HepG2 (cell line): ENCODE data around the gene SRD5A3. TPM values are rescaled to one million over a fixed set of nuclear protein-coding genes. Genes with fewer than 3 reads are reported as not detected.

ENCODE experiments used
- ATAC-seq: fragments of 200-7000 bp; cut with Tn5 transposase; 3 replicates; pipeline ENCODE4 v1.9.1; 2020; ENCODE audit warnings: mild to moderate bottlenecking, moderate library complexity
- BruUV-seq: library from RNA; stranded (reverse); fragments of 400-500 nt; replicated peaks from 2 replicates; lab custom pipeline; 2021; lab: Mats Ljungman, UMichigan
- CTCF ChIA-PET: fragments of 300-600 bp; formaldehyde crosslinking; extraction: SDS; loops from one replicate; lab custom pipeline; 2021; ENCODE audit warnings: low total read pairs, inconsistent platforms, low intra/inter-chr PET ratio; lab: Yijun Ruan, JAX
- POLR2A ChIA-PET: fragments of 350-600 bp; sonication (Branson Sonifier 250); formaldehyde crosslinking; loops from one replicate; lab custom pipeline; 2020; ENCODE audit warnings: antibody characterized with exemption, inconsistent platforms; lab: Yijun Ruan, JAX
- DNase-seq: peaks from one replicate; pipeline ENCODE4 v3.0.0-alpha.2; 2015; ENCODE audit warnings: low spot score
- FAIRE-seq: peaks from 3 replicates; lab custom pipeline; 2011; peaks lifted over from hg19 to GRCh38; lab: Jason Lieb, UNC
- H2AFZ ChIP-seq: one replicate; pipeline ENCODE4 v1.6.1; 2011; ENCODE audit warnings: low read length, inconsistent platforms
- H3K27ac ChIP-seq: fragments of 300-600 bp; 3 replicates; pipeline ENCODE4 v1.8.0; 2011; ENCODE audit warnings: mixed run types, mild to moderate bottlenecking, mixed read lengths, low read length, inconsistent platforms; ENCODE audit not compliant: insufficient read depth; ENCODE audit errors: extremely low read length
- H3K27me3 ChIP-seq, 2 experiments: fragments of 200-600 bp in 1 of 2; 2 replicates in 1 of 2; 3 replicates in 1 of 2; pipeline versions ENCODE4 v1.6.0 to v1.8.0; 2011; ENCODE audit warnings: low read length in 2 of 2, mild to moderate bottlenecking in 2 of 2, moderate library complexity in 2 of 2, inconsistent platforms in 1 of 2; ENCODE audit not compliant: insufficient read depth in 2 of 2, control insufficient read depth in 1 of 2
- H3K36me3 ChIP-seq, 2 experiments: fragments of 200-600 bp in 1 of 2; replicated peaks in 1 of 2; 2 replicates in 1 of 2; 3 replicates in 1 of 2; pipeline versions ENCODE4 v1.5.1 to v1.8.0; 2011; ENCODE audit warnings: low read length in 2 of 2, inconsistent platforms in 1 of 2; ENCODE audit not compliant: insufficient read depth in 2 of 2, control insufficient read depth in 1 of 2
- H3K4me1 ChIP-seq: 2 replicates; pipeline ENCODE4 v1.5.1; 2012; ENCODE audit warnings: low read length, inconsistent platforms; ENCODE audit not compliant: insufficient read depth
- H3K4me2 ChIP-seq: 2 replicates; pipeline ENCODE4 v1.6.0; 2011; ENCODE audit warnings: low read depth, low read length, inconsistent platforms
- H3K4me3 ChIP-seq, 3 experiments: fragments of 200-600 bp in 1 of 3; sonication (generic), shearing (Covaris generic) in 1 of 3; replicated peaks in 1 of 3; 2 replicates each; pipeline ENCODE4 v1.5.1; 2011 to 2016; ENCODE audit warnings: low read length in 3 of 3, inconsistent platforms in 2 of 3, low read depth in 2 of 3, mild to moderate bottlenecking in 2 of 3, control low read depth in 1 of 3, mixed read lengths in 1 of 3; ENCODE audit not compliant: insufficient read depth in 1 of 3
- H3K79me2 ChIP-seq: one replicate; pipeline ENCODE4 v1.6.1; 2011; ENCODE audit warnings: low read length, inconsistent platforms; ENCODE audit not compliant: insufficient read depth
- H3K9ac ChIP-seq: 2 replicates; pipeline ENCODE4 v1.6.0; 2011; ENCODE audit warnings: mild to moderate bottlenecking, low read depth, low read length, inconsistent platforms; ENCODE audit not compliant: insufficient read depth
- H3K9me3 ChIP-seq: 2 replicates; pipeline ENCODE4 v1.5.1; 2012; ENCODE audit warnings: mild to moderate bottlenecking, low read length
- H4K20me1 ChIP-seq: 2 replicates; pipeline ENCODE4 v1.6.0; 2011; ENCODE audit warnings: inconsistent platforms, mild to moderate bottlenecking, low read length, moderate library complexity; ENCODE audit not compliant: insufficient read depth
- DNMT1 ChIP-seq: sonication (generic); formaldehyde crosslinking; IDR thresholded peaks from 2 replicates; pipeline ENCODE4 v1.5.1; 2020; ENCODE audit warnings: mild to moderate bottlenecking, missing genetic modification reagents
- EP300 ChIP-seq, 3 experiments: sonication (generic) in 1 of 3; formaldehyde crosslinking in 1 of 3; IDR thresholded peaks; 2 replicates each; pipeline versions ENCODE4 v1.5.1 to v1.6.1; 2011 to 2020; ENCODE audit warnings: low read depth in 2 of 3, low read length in 2 of 3, borderline replicate concordance in 1 of 3, improper control_type of control experiment in 1 of 3, mild to moderate bottlenecking in 1 of 3, missing genetic modification reagents in 1 of 3, moderate library complexity in 1 of 3
- ERF ChIP-seq: IDR thresholded peaks from 2 replicates; pipeline ENCODE4 v1.6.1; 2018; ENCODE audit warnings: missing biosample characterization, missing genetic modification reagents
- MAFK ChIP-seq, 2 experiments: IDR thresholded peaks in 1 of 2; conservative IDR thresholded peaks in 1 of 2; 2 replicates each; pipeline ENCODE4 v1.6.1; 2011; ENCODE audit warnings: improper control_type of control experiment in 2 of 2, low read length in 2 of 2
- MEF2D ChIP-seq: sonication (generic); formaldehyde crosslinking; IDR thresholded peaks from 2 replicates; pipeline ENCODE4 v1.5.1; 2020; ENCODE audit warnings: mild to moderate bottlenecking, missing genetic modification reagents
- MIXL1 ChIP-seq: IDR thresholded peaks from 2 replicates; pipeline ENCODE4 v1.6.1; 2016
- NFRKB ChIP-seq: fragments of 450-650 bp; IDR thresholded peaks from 2 replicates; pipeline ENCODE4 v1.6.1; 2017
- RXRB ChIP-seq: IDR thresholded peaks from 2 replicates; pipeline ENCODE4 v1.6.1; 2016; ENCODE audit warnings: borderline replicate concordance, missing genetic modification reagents, missing compliant biosample characterization
- SP4 ChIP-seq: sonication (generic); formaldehyde crosslinking; IDR thresholded peaks from 2 replicates; pipeline ENCODE4 v1.8.1; 2023; ENCODE audit warnings: mild to moderate bottlenecking, missing genetic modification reagents
- TBX3 ChIP-seq: fragments of 450-650 bp; IDR thresholded peaks from 2 replicates; pipeline ENCODE4 v1.6.1; 2017; ENCODE audit warnings: antibody characterized with exemption, mild to moderate bottlenecking, inconsistent platforms, borderline replicate concordance
- ZNF580 ChIP-seq: IDR thresholded peaks from 2 replicates; pipeline ENCODE4 v1.6.1; 2016; ENCODE audit warnings: low read depth, borderline replicate concordance
- ZNF766 ChIP-seq: sonication (generic); formaldehyde crosslinking; IDR thresholded peaks from 2 replicates; pipeline ENCODE4 v1.5.0; 2020; ENCODE audit warnings: missing genetic modification reagents, borderline replicate concordance
- WGBS: methylation state at CpG from one replicate; pipeline ENCODE4 v1.1.6; 2017; ENCODE audit warnings: low lambda C conversion rate; 5-methylcytosine and 5-hydroxymethylcytosine counted together
- in situ Hi-C: cut with HindIII; loops from 2 replicates; pipeline ENCODE4 v1.10.0; 2017; ENCODE audit warnings: low pct_unique_long_range_greater_than_20kb; ENCODE audit not compliant: extremely low pct_ligation_motif_present
- intact Hi-C: fragments of 100-400 bp; cut with micrococcal nuclease; formaldehyde crosslinking; loops from one replicate; pipeline ENCODE4 v1.10.0; 2022; ENCODE audit not compliant: unreplicated experiment
- polyA plus RNA-seq, 8 experiments: library from polyadenylated mRNA; depleted of rRNA in 3 of 8; stranded (reverse) in 7 of 8; unstranded in 1 of 8; fragments of >200 nt; fragmentation: Illumina TruSeq in 4 of 8; extraction: Trizol in 4 of 8; gene quantifications; 2 replicates each; pipeline versions ENCODE4 v1.2.1 to v1.2.3, GENCODE V29; 2011 to 2016; ENCODE audit warnings: low read depth in 4 of 8, missing spikeins in 1 of 8, mixed read lengths in 1 of 8; ENCODE audit not compliant: insufficient read depth in 1 of 8
- total RNA-seq, 5 experiments: library from RNA; depleted of rRNA; stranded (reverse); fragments of >200 nt; fragmentation: Illumina TruSeq; extraction: Trizol; gene quantifications; 2 replicates each; pipeline ENCODE4 v1.2.3, GENCODE V29; 2016; ENCODE audit warnings: low read depth in 1 of 5
- TF ChIP-seq, protein P1 (sequence below): sonication (generic); formaldehyde crosslinking; IDR thresholded peaks from 2 replicates; pipeline ENCODE4 v1.5.0; 2020; ENCODE audit warnings: mild to moderate bottlenecking, missing genetic modification reagents, borderline replicate concordance

The SRD5A3 gene
- total and polyA plus RNA-seq, 2 of the 13 experiments (the other 11 are each of a cell fraction or from before 2014, with no cell fraction given): 12.4 to 18.4 TPM

DNA sequence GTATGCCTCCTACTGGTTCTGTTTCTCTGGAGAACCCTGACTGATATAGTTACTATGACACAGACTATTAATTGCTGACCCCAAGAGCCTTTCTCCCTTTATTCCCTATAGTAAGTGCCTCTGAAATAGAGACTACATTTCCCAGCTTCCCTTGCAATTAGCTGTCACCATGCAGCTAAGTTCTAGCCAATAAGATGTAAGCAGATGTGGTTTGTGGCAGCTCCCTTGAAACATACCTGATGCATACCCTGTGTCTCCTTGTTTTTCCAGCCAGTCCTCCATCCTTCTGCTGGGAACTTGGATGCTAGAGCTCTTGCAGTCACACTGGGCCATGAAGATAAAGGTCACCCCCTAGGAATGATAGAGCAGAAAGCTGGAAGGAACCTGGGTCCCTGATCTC, 40.0 kb downstream of the SRD5A3 start (continued):
- TF ChIP-seq RXRB (CRISPR knock-in tag) (no peak), DNMT1 (CRISPR knock-in tag) (no peak), NFRKB (no peak), MIXL1 (peak; percentile 81; the same call in 1 of the 2 replicates), TBX3 (no peak), ERF (CRISPR knock-in tag) (no peak), MAFK (conservative IDR thresholded peaks at IDR 0.05 in 1 of 2, IDR thresholded peaks at IDR 0.05 in 1 of 2; ENCODE audit: low read length in 2 of 2) (no peak), ZNF766 (CRISPR knock-in tag) (no peak), SP4 (CRISPR knock-in tag) (no peak), MEF2D (no peak)
- TF ChIP-seq, protein P1, sequence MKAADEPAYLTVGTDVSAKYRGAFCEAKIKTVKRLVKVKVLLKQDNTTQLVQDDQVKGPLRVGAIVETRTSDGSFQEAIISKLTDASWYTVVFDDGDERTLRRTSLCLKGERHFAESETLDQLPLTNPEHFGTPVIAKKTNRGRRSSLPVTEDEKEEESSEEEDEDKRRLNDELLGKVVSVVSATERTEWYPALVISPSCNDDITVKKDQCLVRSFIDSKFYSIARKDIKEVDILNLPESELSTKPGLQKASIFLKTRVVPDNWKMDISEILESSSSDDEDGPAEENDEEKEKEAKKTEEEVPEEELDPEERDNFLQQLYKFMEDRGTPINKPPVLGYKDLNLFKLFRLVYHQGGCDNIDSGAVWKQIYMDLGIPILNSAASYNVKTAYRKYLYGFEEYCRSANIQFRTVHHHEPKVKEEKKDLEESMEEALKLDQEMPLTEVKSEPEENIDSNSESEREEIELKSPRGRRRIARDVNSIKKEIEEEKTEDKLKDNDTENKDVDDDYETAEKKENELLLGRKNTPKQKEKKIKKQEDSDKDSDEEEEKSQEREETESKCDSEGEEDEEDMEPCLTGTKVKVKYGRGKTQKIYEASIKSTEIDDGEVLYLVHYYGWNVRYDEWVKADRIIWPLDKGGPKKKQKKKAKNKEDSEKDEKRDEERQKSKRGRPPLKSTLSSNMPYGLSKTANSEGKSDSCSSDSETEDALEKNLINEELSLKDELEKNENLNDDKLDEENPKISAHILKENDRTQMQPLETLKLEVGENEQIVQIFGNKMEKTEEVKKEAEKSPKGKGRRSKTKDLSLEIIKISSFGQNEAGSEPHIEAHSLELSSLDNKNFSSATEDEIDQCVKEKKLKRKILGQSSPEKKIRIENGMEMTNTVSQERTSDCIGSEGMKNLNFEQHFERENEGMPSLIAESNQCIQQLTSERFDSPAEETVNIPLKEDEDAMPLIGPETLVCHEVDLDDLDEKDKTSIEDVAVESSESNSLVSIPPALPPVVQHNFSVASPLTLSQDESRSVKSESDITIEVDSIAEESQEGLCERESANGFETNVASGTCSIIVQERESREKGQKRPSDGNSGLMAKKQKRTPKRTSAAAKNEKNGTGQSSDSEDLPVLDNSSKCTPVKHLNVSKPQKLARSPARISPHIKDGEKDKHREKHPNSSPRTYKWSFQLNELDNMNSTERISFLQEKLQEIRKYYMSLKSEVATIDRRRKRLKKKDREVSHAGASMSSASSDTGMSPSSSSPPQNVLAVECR (CRISPR knock-in tag): no peak
- TF ChIP-seq, all 625 proteins: peak for 12

DNA sequence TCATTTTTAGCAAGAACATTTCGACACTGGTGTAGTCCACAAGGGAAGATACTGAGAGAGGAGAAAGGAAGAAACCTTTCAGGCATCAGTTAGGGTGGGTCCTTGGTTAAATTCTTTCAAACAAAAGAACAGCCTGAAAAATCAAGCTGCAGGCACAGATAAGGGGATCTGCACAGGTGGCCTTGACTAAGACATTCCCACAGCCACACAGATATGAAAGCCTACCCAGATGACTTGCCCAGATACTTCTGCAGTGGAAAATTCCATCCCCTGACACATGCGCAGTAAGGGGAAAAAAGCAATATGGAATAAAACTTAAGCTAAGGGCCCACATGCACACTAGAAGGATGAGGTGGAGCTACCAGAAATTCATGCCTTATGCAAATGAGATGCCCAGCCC, 40.8 kb downstream of the SRD5A3 start:
- H2AFZ ChIP-seq: no peak overlapping the region
- CTCF ChIA-PET: no interaction called here
- H3K9ac ChIP-seq: no peak overlapping the region
- no peaks in the 10 kb centered on the region for H4K20me1 ChIP-seq
- peaks cover 48% of the 10 kb centered on the region for H3K4me1 ChIP-seq
- intact Hi-C loops: no loop called here
- no peaks in the 10 kb centered on the region for H3K9me3 ChIP-seq
- no peak for TF ChIP-seq ZNF580 (CRISPR knock-in tag)
- 0 out of 4 replicates have a peak, but pooled peaks of 1 of the 2 experiments have one; percentile 8 for TF ChIP-seq EP300 (IDR thresholded peaks at IDR 0.05; ENCODE audit: low read depth in 2 of 2, low read length in 2 of 2)
- TF ChIP-seq EP300 (CRISPR knock-in tag; IDR thresholded peaks at IDR 0.05; ENCODE audit: borderline replicate concordance): no peak
- DNase-seq (peak; percentile 23), FAIRE-seq (no peak), ATAC-seq (peak; percentile 63)
- no peaks in the 10 kb centered on the region for H3K36me3 ChIP-seq
- no peaks in the 10 kb centered on the region for H3K79me2 ChIP-seq
- H3K4me3 ChIP-seq: no peak overlapping the region
- WGBS: 52% methylated on average over 2 of the region's 2 CpGs
- POLR2A ChIA-PET: interaction anchor here (1.2 to 3.4 kb wide), 2 partner anchors 9 to 159 kb away, joined by 3 to 21 read pairs; partner anchors contain the start of gene TMEM165
- H3K4me2 ChIP-seq: no peak overlapping the region
- H3K27ac ChIP-seq: no peak overlapping the region
- H3K27me3 ChIP-seq: no peaks in the 10 kb centered on the region
- BruUV-seq: no TSS peak
- in situ Hi-C loops: loop anchor here (25.0 kb wide), 1 partner anchor 475 kb away; the partner anchor contains the start of gene EXOC1
